DMS153 (cell line): ENCODE results near the gene ACAP1.
"Not testable (repeated sequence)": the region's sequence is repeated elsewhere in the genome, so short reads cannot be mapped to it uniquely, and the experiment has no call there.

Source experiments
- DNase-seq: peaks from one replicate; lab custom pipeline; 2025; lab: John Stamatoyannopoulos, UW

Gene ACAP1

GRCh38 chr17:7329997-7330637 is 6.2 kb upstream of the ACAP1 start:
- no peak for DNase-seq

GRCh38 chr17:7330638-7331015 is 5.7 kb upstream of the ACAP1 start:
- DNase-seq = no peak

GRCh38 chr17:7332111-7332510 is 4.2 kb upstream of the ACAP1 start:
- no peak for DNase-seq

GRCh38 chr17:7332600-7333069 is 3.7 kb upstream of the ACAP1 start:
- not testable (repeated sequence) for DNase-seq

GRCh38 chr17:7334938-7335538 is 1.3 kb upstream of the ACAP1 start:
- DNase-seq = no peak

- not testable (repeated sequence) for DNase-seq
Measured at GRCh38 chr17:7335765-7336164, 564 bp upstream of the ACAP1 start.

GRCh38 chr17:7337600-7337999 is 1.3 kb downstream of the ACAP1 start:
- not testable (repeated sequence) for DNase-seq

- no peak for DNase-seq
Measured at GRCh38 chr17:7340179-7340578, 3.9 kb downstream of the ACAP1 start.

GRCh38 chr17:7341842-7342241 is 5.5 kb downstream of the ACAP1 start:
- no peak for DNase-seq

GRCh38 chr17:7343250-7343649 is 6.9 kb downstream of the ACAP1 start:
- DNase-seq = no peak

GRCh38 chr17:7346761-7347614 is 10.7 kb downstream of the ACAP1 start:
- no peak for DNase-seq

GRCh38 chr17:7347630-7348477 is 11.5 kb downstream of the ACAP1 start:
- no peak for DNase-seq

- DNase-seq = no peak
Measured at GRCh38 chr17:7348478-7349242, 12.3 kb downstream of the ACAP1 start.

- no peak for DNase-seq
Measured at GRCh38 chr17:7351665-7352502, 15.6 kb downstream of the ACAP1 start, which contains the start of gene KCTD11. Gene KCTD11 (plus strand): TSS chr17:7352162.

GRCh38 chr17:7352503-7352889 is 16.2 kb downstream of the ACAP1 start:
- DNase-seq = no peak

GRCh38 chr17:7352910-7353635 is 16.7 kb downstream of the ACAP1 start:
- DNase-seq = no peak

- DNase-seq = peak; percentile 69
Measured at GRCh38 chr17:7354262-7354843, 18.0 kb downstream of the ACAP1 start.

GRCh38 chr17:7355053-7355452 is 18.7 kb downstream of the ACAP1 start, which contains the start of gene TMEM95:
Gene TMEM95 (plus strand): TSS chr17:7355156. CDS start chr17:7355205, 49 bp downstream.
- no peak for DNase-seq

GRCh38 chr17:7355573-7355972 is 19.2 kb downstream of the ACAP1 start:
- DNase-seq = no peak
